Raji (cell line): ENCODE measurements around the gene KLK7.

ENCODE experiments used
- POLR2A ChIP-seq: IDR thresholded peaks from 2 replicates; pipeline ENCODE4 v1.6.1; 2011; ENCODE audit warnings: low read depth, low read length, control low read depth; ENCODE audit not compliant: insufficient read depth

KLK7 gene

DNA sequence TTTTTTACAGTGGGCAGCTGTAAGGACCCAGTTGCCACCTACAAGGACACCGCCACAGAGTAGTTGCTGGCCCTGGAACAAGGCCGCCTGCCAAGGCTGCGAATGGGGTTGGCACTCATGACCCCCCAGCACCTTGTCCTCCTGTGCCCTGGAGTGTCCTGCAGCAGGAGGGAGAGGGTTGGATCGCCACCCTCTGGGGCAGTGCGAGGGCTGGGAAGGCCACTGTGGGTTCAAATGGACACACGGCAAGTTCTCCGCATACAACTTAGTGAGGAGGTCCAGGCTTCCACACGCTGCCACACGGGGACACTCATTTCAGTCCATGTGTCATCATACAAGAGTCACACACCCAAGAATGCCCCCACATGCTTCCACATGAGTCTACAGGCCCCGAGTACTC lies 16.7 kb upstream of the KLK7 start:
- no peak for TF ChIP-seq POLR2A

GRCh38 chr19:50998686-50999085 lies 15.0 kb upstream of the KLK7 start:
- TF ChIP-seq POLR2A: no peak

DNA sequence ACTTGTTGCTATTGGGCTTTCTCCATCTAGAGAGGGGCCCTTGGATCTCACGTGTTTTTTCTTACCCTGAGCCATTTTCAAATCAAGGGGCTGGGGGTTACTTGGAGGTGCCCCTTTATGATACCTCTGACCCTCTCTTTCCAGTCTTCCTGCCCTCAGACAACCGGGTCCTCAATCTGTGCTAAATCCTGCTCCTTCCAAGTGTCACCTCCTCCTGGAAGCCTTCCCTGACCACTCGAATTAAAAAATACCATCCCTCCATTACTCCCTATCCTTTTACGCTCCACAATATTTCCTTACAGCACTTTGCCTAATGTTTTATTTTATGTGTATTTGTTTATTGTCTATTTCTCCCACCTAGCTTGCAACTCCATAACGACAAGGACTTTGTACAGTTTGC lies 14.3 kb upstream of the KLK7 start:
- TF ChIP-seq POLR2A: no peak

- TF ChIP-seq POLR2A: no peak
These were observed 10.4 kb upstream of the KLK7 start for GRCh38 chr19:50994129-50994528.

DNA sequence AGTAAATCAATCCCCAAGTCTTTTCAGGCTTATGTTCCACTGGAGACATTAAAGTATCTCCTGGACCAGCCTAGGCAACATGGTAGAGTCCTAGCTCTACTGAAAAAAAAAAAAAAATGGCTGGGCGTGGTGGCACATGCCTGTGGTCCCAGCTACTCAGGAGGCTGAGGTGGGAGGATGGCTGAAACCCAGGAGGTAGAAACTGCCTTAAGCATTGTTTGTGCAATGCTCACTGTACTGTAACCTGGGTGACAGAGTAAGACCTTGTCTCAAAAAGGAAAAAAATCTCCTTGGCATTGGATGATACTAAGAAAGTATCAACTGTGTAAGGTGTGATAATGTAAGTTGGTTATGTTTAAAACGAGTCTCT lies 8.9 kb upstream of the KLK7 start:
- no peak for TF ChIP-seq POLR2A

GRCh38 chr19:50982186-50982585 lies 1.5 kb downstream of the KLK7 start:
- no peak for TF ChIP-seq POLR2A

DNA sequence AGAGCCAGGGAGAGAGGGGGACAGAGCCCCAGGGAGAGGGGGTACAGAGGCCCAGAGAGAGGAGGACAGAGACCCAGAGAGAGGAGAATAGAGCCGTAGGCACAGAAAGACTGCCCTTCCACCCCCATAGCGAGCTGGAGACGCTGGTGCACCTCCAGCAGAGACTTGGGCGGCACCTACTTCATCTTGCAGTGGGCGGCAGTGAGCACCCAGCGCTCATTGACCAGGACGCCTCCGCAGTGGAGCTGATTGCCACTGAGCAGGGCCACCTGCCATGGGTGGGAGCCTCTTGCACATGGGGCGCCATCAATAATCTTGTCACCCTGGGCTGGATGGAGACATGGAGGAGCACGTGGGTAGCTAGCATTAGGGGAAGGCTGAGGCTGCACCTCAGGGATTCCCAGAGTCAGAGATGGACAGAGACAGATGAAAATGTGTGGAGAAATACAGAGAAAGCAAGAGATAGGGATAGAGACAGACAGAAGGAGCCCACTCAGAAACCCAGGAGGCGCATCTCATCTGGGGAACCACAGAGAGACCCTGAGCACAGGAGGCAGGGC lies 2.0 kb downstream of the KLK7 start:
- no peak for TF ChIP-seq POLR2A

DNA sequence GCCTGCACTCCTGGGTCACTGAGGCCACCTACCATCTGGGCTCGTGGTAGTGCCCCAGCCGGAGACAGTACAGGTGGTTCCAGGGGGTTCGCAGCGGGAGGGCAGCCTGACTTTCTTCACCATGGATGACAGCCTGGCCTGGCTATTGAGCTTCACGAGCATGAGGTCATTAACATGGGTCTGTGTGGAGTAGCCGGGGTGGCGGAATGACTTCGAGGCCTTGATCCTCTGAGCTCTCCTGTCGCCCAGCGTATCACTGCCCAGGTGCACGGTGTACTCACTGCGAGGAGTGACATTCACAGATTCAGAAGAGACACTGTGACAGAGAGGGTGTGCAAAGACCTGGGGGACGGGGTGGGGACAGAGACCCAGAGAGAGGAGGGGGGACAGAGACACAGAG lies 3.5 kb downstream of the KLK7 start:
- no peak for TF ChIP-seq POLR2A

GRCh38 chr19:50979758-50980157 lies 4.0 kb downstream of the KLK7 start:
- TF ChIP-seq POLR2A: no peak

DNA sequence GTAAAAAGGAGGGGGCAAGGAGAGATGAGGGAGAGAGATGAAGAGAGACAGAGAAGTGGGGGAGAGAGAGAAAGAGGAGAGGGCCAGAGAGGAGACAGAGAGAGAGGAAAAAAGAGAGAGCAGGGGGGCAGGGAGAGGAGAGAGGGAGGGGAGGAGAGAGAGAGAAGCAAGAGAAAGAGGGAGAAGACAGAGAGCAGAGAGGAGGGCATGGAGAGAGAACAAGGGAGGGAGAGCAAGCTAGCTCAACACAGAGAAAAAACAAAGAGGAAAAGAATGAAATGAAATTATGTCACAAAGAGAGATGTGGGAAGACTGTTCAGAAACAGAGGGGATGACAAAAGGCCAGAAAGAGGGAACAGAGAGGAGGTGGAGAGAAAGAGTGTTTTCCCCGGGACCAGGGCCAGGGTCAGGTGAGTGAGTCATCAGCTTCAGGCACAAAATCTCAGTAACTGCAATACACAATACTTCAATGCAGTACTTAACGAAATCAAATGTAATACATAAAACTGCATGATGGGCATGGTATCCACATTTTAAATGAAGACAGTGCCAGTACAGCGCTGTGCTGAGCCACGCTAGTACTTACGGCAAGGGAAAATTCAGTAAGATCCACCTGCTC lies 4.8 kb downstream of the KLK7 start:
- TF ChIP-seq POLR2A: no peak

- no peak for TF ChIP-seq POLR2A
These were observed 6.1 kb downstream of the KLK7 start for GRCh38 chr19:50977626-50978025.

DNA sequence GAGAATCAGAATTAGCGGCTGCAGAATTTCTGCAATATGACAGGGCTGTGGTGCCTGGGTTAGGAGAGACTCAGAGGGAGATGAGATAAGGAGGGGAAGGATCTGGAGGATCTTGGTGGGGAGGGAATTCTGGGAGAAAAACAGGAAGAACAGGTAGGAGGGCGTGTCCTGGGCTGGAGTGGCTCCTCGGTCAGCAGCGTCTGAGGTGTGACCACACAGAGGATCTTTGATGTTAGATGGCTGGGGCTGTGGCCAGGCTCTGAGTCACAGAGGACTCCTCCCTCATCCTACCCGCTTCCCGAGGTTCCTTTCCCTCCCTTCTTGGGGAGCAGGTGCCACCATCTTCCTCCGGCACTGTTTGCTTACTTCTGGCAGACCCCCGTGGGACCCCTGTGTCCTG lies 8.0 kb downstream of the KLK7 start:
- TF ChIP-seq POLR2A: no peak

- TF ChIP-seq POLR2A: no peak
These were observed 8.8 kb downstream of the KLK7 start for GRCh38 chr19:50974702-50975556.

GRCh38 chr19:50972795-50973376 lies 10.8 kb downstream of the KLK7 start:
- no peak for TF ChIP-seq POLR2A

- no peak for TF ChIP-seq POLR2A
These were observed 14.3 kb downstream of the KLK7 start, which contains the start of gene KLK6 for GRCh38 chr19:50969413-50969760. Gene KLK6, minus strand, starts transcription at chr19:50969591. Its CDS starts 1,487 bp downstream, at chr19:50968104.
